Fibroblast of lung (primary cell): ENCODE data around the gene FMN1.

Experiments used
- CTCF ChIP-seq, 2 donors: IDR thresholded peaks in 1 of 2; conservative IDR thresholded peaks in 1 of 2; 1 replicate in 1 of 2; 2 replicates in 1 of 2; pipeline ENCODE4 v1.5.1; 2011 to 2012; ENCODE audit warnings: low read length in 2 of 2, control low read depth in 1 of 2, inconsistent platforms in 1 of 2, low read depth in 1 of 2, mild to moderate bottlenecking in 1 of 2
- EZH2 ChIP-seq: IDR thresholded peaks from 2 replicates; pipeline ENCODE4 v1.5.1; 2012; ENCODE audit warnings: low read length, control low read depth, mild to moderate bottlenecking; ENCODE audit errors: missing control alignments

- TF ChIP-seq CTCF (conservative IDR thresholded peaks at IDR 0.05 in 1 of 2, IDR thresholded peaks at IDR 0.05 in 1 of 2; ENCODE audit: low read depth in 1 of 2, low read length in 2 of 2) (no peak), EZH2 (no peak)
These were observed 228.0 kb downstream of the FMN1 start for GRCh38 chr15:32966512-32966911.
